ENCODE measurements around the gene IRAK3. TPM values are rescaled to one million over a fixed set of nuclear protein-coding genes. Genes with fewer than 3 reads are reported as not detected.
"Not testable (repeated sequence)": the region's sequence is repeated elsewhere in the genome, so short reads cannot be mapped to it uniquely, and the experiment has no call there.

The IRAK3 gene
- total RNA-seq, 2 experiments from 2014 or later, result 0.59 to 0.74 TPM

DNA sequence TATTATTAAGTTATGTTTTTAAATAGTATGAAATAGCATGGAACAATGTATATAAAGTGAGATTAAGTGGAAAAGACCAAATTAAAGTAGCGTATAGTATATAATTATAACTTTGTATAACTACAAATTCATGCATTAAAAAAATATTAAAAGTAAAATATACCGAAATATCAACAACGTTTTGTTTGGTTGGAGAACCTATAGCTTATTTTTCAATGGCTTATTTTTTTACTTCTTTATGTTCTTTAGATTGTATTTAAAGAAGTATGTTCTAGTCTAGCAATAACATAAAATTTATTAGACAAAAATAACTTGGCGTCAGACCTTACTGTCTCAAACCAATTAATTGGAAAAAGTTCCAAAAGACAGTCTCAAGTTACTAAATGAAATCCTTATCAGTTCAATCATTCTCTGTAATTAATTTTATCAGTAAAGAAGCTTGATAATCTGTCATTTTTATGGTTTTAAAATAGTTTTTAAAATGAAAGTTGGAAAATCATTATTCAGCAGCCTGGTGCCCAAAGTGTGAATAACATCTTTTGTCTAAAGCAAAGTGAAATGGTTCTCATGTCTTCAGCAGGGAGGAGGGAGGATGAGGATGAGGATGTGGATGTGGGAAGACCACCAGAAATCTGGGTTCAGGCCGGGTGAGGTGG lies 46.7 kb downstream of the IRAK3 start:
- TF ChIP-seq, protein P1, sequence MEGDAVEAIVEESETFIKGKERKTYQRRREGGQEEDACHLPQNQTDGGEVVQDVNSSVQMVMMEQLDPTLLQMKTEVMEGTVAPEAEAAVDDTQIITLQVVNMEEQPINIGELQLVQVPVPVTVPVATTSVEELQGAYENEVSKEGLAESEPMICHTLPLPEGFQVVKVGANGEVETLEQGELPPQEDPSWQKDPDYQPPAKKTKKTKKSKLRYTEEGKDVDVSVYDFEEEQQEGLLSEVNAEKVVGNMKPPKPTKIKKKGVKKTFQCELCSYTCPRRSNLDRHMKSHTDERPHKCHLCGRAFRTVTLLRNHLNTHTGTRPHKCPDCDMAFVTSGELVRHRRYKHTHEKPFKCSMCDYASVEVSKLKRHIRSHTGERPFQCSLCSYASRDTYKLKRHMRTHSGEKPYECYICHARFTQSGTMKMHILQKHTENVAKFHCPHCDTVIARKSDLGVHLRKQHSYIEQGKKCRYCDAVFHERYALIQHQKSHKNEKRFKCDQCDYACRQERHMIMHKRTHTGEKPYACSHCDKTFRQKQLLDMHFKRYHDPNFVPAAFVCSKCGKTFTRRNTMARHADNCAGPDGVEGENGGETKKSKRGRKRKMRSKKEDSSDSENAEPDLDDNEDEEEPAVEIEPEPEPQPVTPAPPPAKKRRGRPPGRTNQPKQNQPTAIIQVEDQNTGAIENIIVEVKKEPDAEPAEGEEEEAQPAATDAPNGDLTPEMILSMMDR (IDR thresholded peaks at IDR 0.05), result no peak
- no peak for ATAC-seq (ENCODE audit: poor library complexity)
- Histone ChIP-seq H3K4me1 (ENCODE audit: insufficient read depth, low read length) (peaks cover 6% of the 10 kb centered on the region), H3K27me3 (ENCODE audit: control insufficient read depth in 1 of 2, insufficient read depth in 2 of 2, low read length in 2 of 2) (peaks cover 21 to 28% of the 10 kb centered on the region in 2 experiments), H3K36me3 (ENCODE audit: insufficient read depth, low read length) (no peaks in the 10 kb centered on the region), H3K9me3 (ENCODE audit: control insufficient read depth in 1 of 2, insufficient read depth in 1 of 2, low read length in 2 of 2) (no peaks in the 10 kb centered on the region), H3K27ac (ENCODE audit: low read depth in 1 of 2, low read length in 2 of 2) (no peak overlapping the region), H3K4me3 (ENCODE audit: low read length) (peak overlapping the region; percentile 23)
- POLR2A ChIA-PET, result interaction anchor here (2.1 kb wide), 1 partner anchor 66 kb away, joined by 10 read pairs; the partner anchor contains the start of gene TMBIM4
- Mint-ChIP-seq H3K9me3 (no peaks in the 10 kb centered on the region), H3K4me1 (ENCODE audit: low read depth) (peaks cover 9% of the 10 kb centered on the region), H3K27ac (no peak overlapping the region), H3K36me3 (ENCODE audit: low read depth) (no peaks in the 10 kb centered on the region), H3K4me3 (peak overlapping the region; percentile 14), H3K27me3 (peaks cover 47% of the 10 kb centered on the region)
- intact Hi-C loops (cut with DNase I, micrococcal nuclease), result no loop called here
- no peak for DNase-seq
- CTCF ChIA-PET, result interaction anchor here (1.3 to 2.1 kb wide), 2 partner anchors 25 to 34 kb away, joined by 4 to 6 read pairs; no protein-coding TSS in a partner anchor

DNA sequence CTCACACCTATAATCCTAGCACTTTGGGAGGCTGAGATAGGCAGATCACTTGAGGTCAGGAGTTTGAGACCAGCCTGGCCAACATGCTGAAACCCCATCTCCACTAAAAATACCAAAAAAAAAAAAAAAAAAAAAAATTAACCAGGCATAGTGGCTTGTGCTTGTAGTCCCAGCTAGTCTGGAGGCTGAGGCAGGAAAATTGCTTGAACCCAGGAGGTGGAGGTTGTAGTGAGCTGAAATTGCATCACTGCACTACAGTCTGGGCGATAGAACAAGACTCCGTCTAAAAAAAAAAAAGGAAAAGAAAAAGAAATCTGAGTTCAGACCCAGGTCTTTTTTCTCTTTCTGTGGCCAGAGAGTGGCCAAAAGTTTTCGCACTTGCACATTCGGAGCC lies 47.3 kb downstream of the IRAK3 start:
- DNase-seq; H3K36me3 ChIP-seq (ENCODE audit: insufficient read depth, low read length); H3K9me3 ChIP-seq (ENCODE audit: control insufficient read depth in 1 of 2, insufficient read depth in 1 of 2, low read length in 2 of 2); H3K27ac ChIP-seq (ENCODE audit: low read depth in 1 of 2, low read length in 2 of 2); H3K36me3 Mint-ChIP-seq (ENCODE audit: low read depth); H3K4me1 ChIP-seq (ENCODE audit: insufficient read depth, low read length); H3K4me1 Mint-ChIP-seq (ENCODE audit: low read depth); H3K27ac Mint-ChIP-seq; H3K4me3 ChIP-seq (ENCODE audit: low read length); ATAC-seq (ENCODE audit: poor library complexity); H3K9me3 Mint-ChIP-seq; intact Hi-C loops (cut with DNase I, micrococcal nuclease); POLR2A ChIA-PET: not testable (repeated sequence)
- CTCF ChIA-PET, result interaction anchor here (1.2 to 2.1 kb wide), 3 partner anchors 25 to 34 kb away, joined by 3 to 6 read pairs (median 4); no protein-coding TSS in a partner anchor
- H3K27me3 ChIP-seq (ENCODE audit: control insufficient read depth in 1 of 2, insufficient read depth in 2 of 2, low read length in 2 of 2), result peaks cover 21 to 28% of the 10 kb centered on the region in 2 experiments
- Mint-ChIP-seq H3K27me3 (peaks cover 52% of the 10 kb centered on the region), H3K4me3 (peak overlapping the region; percentile 14)

DNA sequence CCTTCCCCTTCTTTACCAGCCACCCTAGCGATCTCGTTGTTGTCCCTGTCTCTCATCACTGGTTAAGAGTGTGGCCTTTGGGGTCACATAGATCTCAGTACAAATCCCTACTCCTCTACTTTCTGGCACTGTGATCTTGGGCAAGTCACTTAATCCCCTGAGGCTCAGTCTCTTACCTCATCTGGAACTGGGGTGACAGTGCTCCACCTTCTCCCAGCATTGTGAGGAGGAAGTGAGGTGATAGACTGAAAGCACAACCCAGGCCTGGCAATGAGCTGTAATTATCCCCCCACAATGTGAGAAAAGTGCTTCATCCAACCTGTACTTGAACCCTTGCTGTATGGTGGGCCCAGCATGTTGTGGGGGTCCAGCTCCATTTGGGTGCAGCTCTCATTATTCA lies 48.0 kb downstream of the IRAK3 start:
- Mint-ChIP-seq H3K27me3 (peaks cover 57% of the 10 kb centered on the region), H3K4me3 (peak overlapping the region; percentile 12)
- TF ChIP-seq, protein P1 (IDR thresholded peaks at IDR 0.05), result no peak

More for the DNA sequence above, 48.0 kb downstream of the IRAK3 start:
- DNase-seq, result peak in 2 of 14 experiments; percentile 19 to 21
- peaks cover 21 to 28% of the 10 kb centered on the region in 2 experiments for H3K27me3 ChIP-seq (ENCODE audit: control insufficient read depth in 1 of 2, insufficient read depth in 2 of 2, low read length in 2 of 2)
- ChIA-PET POLR2A (no interaction called here), CTCF (interaction anchor here (1.0 to 2.1 kb wide), 3 partner anchors 11 to 33 kb away, joined by 3 to 6 read pairs (median 4); no protein-coding TSS in a partner anchor)
- no peaks in the 10 kb centered on the region for H3K9me3 ChIP-seq (ENCODE audit: control insufficient read depth in 1 of 2, insufficient read depth in 1 of 2, low read length in 2 of 2)
- H3K4me1 ChIP-seq (ENCODE audit: insufficient read depth, low read length), result peaks cover 6% of the 10 kb centered on the region
- no peak overlapping the region for H3K27ac ChIP-seq (ENCODE audit: low read depth in 1 of 2, low read length in 2 of 2)
- H3K36me3 Mint-ChIP-seq (ENCODE audit: low read depth), result no peaks in the 10 kb centered on the region
- no peak overlapping the region for H3K4me3 ChIP-seq (ENCODE audit: low read length)
- ATAC-seq (ENCODE audit: poor library complexity), result no peak
- H3K36me3 ChIP-seq (ENCODE audit: insufficient read depth, low read length), result no peaks in the 10 kb centered on the region
- H3K9me3 Mint-ChIP-seq, result no peaks in the 10 kb centered on the region
- H3K27ac Mint-ChIP-seq, result no peak overlapping the region
- H3K4me1 Mint-ChIP-seq (ENCODE audit: low read depth), result peaks cover 9% of the 10 kb centered on the region
- intact Hi-C loops (cut with DNase I, micrococcal nuclease), result no loop called here
